Osteocyte (in vitro differentiated cells): ENCODE measurements around the gene FAP. TPM values are rescaled to one million over a fixed set of nuclear protein-coding genes. Genes with fewer than 3 reads are reported as not detected.

Experiments used
- DNase-seq: peaks from one replicate; pipeline ENCODE4 v3.0.0; 2021; ENCODE audit warnings: mixed read lengths; ENCODE audit not compliant: unreplicated experiment; ENCODE audit errors: extremely low spot score
- H3K27ac Mint-ChIP-seq: one replicate; pipeline ENCODE4 v1.8.0; 2021; ENCODE audit warnings: mild to moderate bottlenecking, mixed read lengths; ENCODE audit not compliant: unreplicated experiment
- H3K27me3 Mint-ChIP-seq: one replicate; pipeline ENCODE4 v1.8.0; 2021; ENCODE audit warnings: mixed read lengths; ENCODE audit not compliant: unreplicated experiment
- H3K36me3 Mint-ChIP-seq: one replicate; pipeline ENCODE4 v1.8.0; 2021; ENCODE audit warnings: mixed read lengths; ENCODE audit not compliant: unreplicated experiment
- H3K4me1 Mint-ChIP-seq: one replicate; pipeline ENCODE4 v1.8.0; 2021; ENCODE audit warnings: mixed read lengths; ENCODE audit not compliant: unreplicated experiment
- H3K4me3 Mint-ChIP-seq: one replicate; pipeline ENCODE4 v1.8.0; 2021; ENCODE audit warnings: mild to moderate bottlenecking, moderate library complexity, mixed read lengths; ENCODE audit not compliant: unreplicated experiment
- H3K9me3 Mint-ChIP-seq: one replicate; pipeline ENCODE4 v1.8.0; 2021; ENCODE audit warnings: mixed read lengths; ENCODE audit not compliant: unreplicated experiment
- total RNA-seq: library from RNA; stranded (reverse); gene quantifications from 2 replicates; pipeline ENCODE4 v1.2.1, GENCODE V29; 2021
- TF ChIP-seq, protein P1 (sequence below): fragments of 200-600 bp; sonication (generic); IDR thresholded peaks from 2 replicates; pipeline ENCODE4 v1.5.0; 2021; ENCODE audit warnings: antibody characterized with exemption, mild to moderate bottlenecking, moderate library complexity

FAP gene
- total RNA-seq, 1 donor from 2014 or later = 38.1 TPM

DNA sequence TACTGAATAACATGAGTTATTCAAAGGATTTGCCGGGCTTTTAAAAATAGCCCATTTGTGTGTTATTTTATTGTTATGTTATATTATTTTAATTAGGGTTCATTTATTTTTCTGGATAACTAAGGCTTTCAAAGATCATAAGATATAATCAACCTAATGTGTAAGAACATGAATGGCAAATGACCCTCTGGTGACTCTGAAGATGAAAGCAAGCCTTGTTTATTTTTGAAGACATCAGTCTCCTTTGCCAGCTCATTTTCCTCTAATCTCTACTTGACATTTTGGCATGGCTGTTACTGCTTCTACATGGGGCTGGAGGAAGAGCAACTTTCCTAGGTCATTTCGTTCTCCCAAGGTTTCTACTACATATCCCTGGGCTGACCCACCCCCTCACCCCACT is 10.6 kb downstream of the FAP start:
- H3K9me3 Mint-ChIP-seq = no peaks in the 10 kb centered on the region
- H3K4me1 Mint-ChIP-seq = peaks cover 9% of the 10 kb centered on the region
- H3K27ac Mint-ChIP-seq = no peak overlapping the region
- H3K36me3 Mint-ChIP-seq = peaks cover 14% of the 10 kb centered on the region
- TF ChIP-seq, protein P1, sequence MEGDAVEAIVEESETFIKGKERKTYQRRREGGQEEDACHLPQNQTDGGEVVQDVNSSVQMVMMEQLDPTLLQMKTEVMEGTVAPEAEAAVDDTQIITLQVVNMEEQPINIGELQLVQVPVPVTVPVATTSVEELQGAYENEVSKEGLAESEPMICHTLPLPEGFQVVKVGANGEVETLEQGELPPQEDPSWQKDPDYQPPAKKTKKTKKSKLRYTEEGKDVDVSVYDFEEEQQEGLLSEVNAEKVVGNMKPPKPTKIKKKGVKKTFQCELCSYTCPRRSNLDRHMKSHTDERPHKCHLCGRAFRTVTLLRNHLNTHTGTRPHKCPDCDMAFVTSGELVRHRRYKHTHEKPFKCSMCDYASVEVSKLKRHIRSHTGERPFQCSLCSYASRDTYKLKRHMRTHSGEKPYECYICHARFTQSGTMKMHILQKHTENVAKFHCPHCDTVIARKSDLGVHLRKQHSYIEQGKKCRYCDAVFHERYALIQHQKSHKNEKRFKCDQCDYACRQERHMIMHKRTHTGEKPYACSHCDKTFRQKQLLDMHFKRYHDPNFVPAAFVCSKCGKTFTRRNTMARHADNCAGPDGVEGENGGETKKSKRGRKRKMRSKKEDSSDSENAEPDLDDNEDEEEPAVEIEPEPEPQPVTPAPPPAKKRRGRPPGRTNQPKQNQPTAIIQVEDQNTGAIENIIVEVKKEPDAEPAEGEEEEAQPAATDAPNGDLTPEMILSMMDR = no peak
- no peak overlapping the region for H3K4me3 Mint-ChIP-seq
- no peak for DNase-seq
- H3K27me3 Mint-ChIP-seq = no peaks in the 10 kb centered on the region

DNA sequence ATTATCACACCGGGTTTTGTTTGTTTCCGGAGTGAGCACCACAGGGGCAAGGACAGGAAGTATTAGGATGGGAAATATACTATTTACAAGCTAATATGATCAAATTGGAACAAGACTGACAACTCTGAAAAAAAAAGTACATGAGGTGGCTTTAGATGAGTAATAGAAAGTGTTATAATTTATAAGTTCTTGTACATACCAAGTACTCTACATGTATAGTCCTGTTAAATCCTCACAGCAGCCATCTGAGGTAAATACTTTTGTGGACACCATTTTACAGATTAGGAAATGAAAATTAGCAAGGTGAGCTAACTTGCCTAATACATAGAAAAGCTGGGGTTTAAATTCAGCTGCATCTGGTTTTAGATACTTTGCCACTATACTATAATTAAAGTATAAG is 11.2 kb downstream of the FAP start:
- H3K9me3 Mint-ChIP-seq = no peaks in the 10 kb centered on the region
- H3K27me3 Mint-ChIP-seq = no peaks in the 10 kb centered on the region
- H3K4me1 Mint-ChIP-seq = peaks cover 9% of the 10 kb centered on the region
- H3K4me3 Mint-ChIP-seq = no peak overlapping the region
- H3K36me3 Mint-ChIP-seq = peaks cover 14% of the 10 kb centered on the region
- DNase-seq = no peak
- TF ChIP-seq, protein P1 = no peak
- H3K27ac Mint-ChIP-seq = no peak overlapping the region

DNA sequence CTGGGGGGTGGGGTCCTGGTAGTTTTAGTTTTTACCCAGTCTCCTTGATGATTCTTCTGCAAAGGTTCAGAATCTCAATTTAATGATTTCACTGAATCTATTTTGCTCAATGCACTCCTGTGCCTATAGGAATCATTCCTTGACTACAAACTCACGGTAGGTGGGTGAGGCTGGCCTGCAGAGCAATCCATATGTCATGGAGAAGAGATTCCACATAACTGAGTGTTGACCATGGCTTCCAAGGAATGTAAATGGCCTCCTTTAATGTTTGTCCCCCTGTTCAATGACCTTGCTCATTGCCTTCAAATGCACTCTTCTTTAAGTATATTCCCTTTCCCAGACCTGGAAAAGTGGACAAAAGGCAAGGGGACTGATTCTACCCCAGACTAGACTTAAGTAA is 12.5 kb downstream of the FAP start:
- Mint-ChIP-seq H3K4me1 (peaks cover 7% of the 10 kb centered on the region), H3K36me3 (peaks cover 7% of the 10 kb centered on the region), H3K27ac (no peak overlapping the region), H3K9me3 (no peaks in the 10 kb centered on the region), H3K4me3 (no peak overlapping the region), H3K27me3 (no peaks in the 10 kb centered on the region)
- TF ChIP-seq, protein P1 = no peak
- no peak for DNase-seq

DNA sequence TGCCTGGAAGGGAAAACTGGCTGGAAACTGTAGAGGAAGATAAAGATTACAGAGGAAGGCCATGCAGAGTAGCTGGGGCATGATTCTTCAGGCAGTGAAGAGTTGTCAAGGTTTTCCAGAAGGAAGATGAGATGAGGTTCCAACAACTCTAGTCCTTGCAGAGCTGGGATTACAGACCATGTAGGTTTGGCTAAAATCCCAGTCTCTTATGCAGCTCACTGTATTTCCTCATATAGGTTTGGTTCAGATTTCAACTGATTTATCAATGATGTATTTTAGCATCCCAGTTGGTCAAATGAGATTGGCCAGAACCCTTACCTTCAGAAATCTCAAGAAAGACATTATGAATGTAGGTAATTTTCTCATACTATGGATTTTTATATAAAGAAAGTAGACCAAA is 16.4 kb downstream of the FAP start:
- Mint-ChIP-seq H3K27ac (no peak overlapping the region), H3K4me1 (no peaks in the 10 kb centered on the region), H3K27me3 (no peaks in the 10 kb centered on the region), H3K9me3 (no peaks in the 10 kb centered on the region), H3K36me3 (peaks cover 21% of the 10 kb centered on the region), H3K4me3 (no peak overlapping the region)
- DNase-seq = no peak
- TF ChIP-seq, protein P1 = no peak

DNA sequence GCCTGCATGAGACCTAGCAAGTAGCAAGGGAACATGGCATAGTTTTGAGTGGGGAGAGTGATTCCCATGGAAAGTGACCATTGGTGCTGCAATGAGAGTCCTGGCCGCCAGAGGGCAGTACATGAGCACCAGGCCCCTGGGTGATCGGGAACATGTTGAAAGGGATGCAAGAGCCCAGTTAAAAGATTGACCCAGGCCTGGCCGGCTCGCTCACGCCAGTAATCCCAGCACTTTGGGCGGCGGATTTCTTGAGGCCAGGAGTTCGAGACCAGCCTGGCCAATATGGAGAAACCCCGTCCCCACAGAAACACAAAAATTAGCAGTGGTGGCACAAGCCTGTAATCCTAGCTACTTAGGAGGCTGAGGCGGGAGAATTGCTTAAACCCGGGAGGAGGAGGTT is 22.2 kb downstream of the FAP start:
- TF ChIP-seq, protein P1 = peak; percentile 84
- peak; percentile 87 for DNase-seq
- Mint-ChIP-seq H3K36me3 (peaks cover 34% of the 10 kb centered on the region), H3K4me3 (no peak overlapping the region), H3K4me1 (peaks cover 25% of the 10 kb centered on the region), H3K27ac (no peak overlapping the region), H3K27me3 (no peaks in the 10 kb centered on the region), H3K9me3 (no peaks in the 10 kb centered on the region)
